ENCODE results near the gene P3H3.

P3H3 gene

DNA sequence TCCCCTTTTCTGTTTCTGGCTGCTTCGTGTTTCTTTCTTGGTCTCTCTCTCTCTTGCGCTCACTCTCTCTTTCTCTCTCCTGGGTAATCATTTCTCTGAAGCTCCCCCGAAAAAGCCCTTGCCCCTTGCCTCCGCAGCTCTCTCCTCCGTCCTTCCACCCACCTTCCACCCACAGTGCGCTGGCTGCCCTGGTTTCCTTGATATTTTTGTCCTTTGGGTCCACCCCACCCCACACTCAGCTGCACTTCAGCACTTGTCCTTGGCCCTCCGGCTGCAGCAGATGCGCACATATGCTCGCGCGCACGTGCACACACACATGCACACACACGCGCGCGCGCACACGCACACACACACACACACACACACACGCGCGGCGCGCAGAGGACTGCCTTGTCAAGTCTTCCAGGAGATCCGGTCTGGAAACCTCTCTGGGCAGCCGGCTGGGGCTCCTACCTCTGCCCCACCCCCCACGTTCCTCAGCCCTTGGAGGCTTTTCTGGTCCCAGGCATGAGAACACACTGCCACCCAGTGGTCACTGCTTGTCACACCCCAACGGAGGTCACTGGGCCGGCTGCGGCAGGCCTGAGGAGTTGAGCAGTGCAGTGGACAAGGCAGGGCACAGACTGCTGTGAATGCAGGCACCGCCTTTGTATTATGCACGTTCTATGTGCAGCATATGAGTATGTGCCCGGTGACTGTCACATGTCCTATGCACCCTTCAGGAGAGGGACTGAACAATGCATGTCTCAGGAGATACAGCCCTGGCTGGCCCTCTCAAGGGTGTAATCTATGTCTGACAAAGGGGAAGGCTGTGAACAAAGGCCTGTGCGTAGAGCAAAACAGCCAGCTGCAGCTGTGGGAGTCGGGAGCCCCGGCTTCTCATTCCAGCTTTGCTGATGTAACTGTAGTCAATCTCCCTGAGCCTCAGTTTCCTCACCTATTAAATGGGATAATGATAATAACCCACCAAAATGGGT, 49.3 kb upstream of the P3H3 start (continued):
- TF ChIP-seq ZBTB20 (tag by site-specific recombination; IDR thresholded peaks at IDR 0.05) (peak; percentile 73; the same call in 1 of the 2 replicates), GLI4 (tag by site-specific recombination; IDR thresholded peaks at IDR 0.05) (peak; percentile 77; the same call in 1 of the 2 replicates), ZNF571 (tag by site-specific recombination; IDR thresholded peaks at IDR 0.05) (no peak), MEIS1 (CRISPR knock-in tag; IDR thresholded peaks at IDR 0.05; ENCODE audit: borderline replicate concordance) (no peak), ZNF16 (tag by site-specific recombination; IDR thresholded peaks at IDR 0.05; ENCODE audit: low read depth) (no peak), ZNF155 (tag by site-specific recombination; IDR thresholded peaks at IDR 0.05) (no peak), ZNF274 (IDR thresholded peaks at IDR 0.05; ENCODE audit: low read length) (no peak), ZNF274 (tag by site-specific recombination; IDR thresholded peaks at IDR 0.05; ENCODE audit: borderline replicate concordance) (no peak), ZNF549 (tag by site-specific recombination; IDR thresholded peaks at IDR 0.05) (no peak), ZNF211 (tag by site-specific recombination; IDR thresholded peaks at IDR 0.05; ENCODE audit: low read depth) (no peak), ZFP37 (tag by site-specific recombination; IDR thresholded peaks at IDR 0.05) (peak; percentile 96), ZNF837 (tag by site-specific recombination; IDR thresholded peaks at IDR 0.05) (no peak), ZNF777 (tag by site-specific recombination; IDR thresholded peaks at IDR 0.05; ENCODE audit: borderline replicate concordance) (no peak), ZFHX2 (tag by site-specific recombination; conservative IDR thresholded peaks at IDR 0.05) (peak; percentile 97), ZNF324 (tag by site-specific recombination; IDR thresholded peaks at IDR 0.05) (peak; percentile 95), ZNF146 (tag by site-specific recombination; IDR thresholded peaks at IDR 0.05) (peak; percentile 3; the same call in 1 of the 2 replicates), ZNF433 (tag by site-specific recombination; IDR thresholded peaks at IDR 0.05; ENCODE audit: low read depth) (no peak), ZFP41 (tag by site-specific recombination; IDR thresholded peaks at IDR 0.05; ENCODE audit: borderline replicate concordance) (no peak), ZNF335 (tag by site-specific recombination; conservative IDR thresholded peaks at IDR 0.05) (peak; percentile 99), SP7 (tag by site-specific recombination; IDR thresholded peaks at IDR 0.05) (peak; percentile 92)
- TF ChIP-seq, protein P1, sequence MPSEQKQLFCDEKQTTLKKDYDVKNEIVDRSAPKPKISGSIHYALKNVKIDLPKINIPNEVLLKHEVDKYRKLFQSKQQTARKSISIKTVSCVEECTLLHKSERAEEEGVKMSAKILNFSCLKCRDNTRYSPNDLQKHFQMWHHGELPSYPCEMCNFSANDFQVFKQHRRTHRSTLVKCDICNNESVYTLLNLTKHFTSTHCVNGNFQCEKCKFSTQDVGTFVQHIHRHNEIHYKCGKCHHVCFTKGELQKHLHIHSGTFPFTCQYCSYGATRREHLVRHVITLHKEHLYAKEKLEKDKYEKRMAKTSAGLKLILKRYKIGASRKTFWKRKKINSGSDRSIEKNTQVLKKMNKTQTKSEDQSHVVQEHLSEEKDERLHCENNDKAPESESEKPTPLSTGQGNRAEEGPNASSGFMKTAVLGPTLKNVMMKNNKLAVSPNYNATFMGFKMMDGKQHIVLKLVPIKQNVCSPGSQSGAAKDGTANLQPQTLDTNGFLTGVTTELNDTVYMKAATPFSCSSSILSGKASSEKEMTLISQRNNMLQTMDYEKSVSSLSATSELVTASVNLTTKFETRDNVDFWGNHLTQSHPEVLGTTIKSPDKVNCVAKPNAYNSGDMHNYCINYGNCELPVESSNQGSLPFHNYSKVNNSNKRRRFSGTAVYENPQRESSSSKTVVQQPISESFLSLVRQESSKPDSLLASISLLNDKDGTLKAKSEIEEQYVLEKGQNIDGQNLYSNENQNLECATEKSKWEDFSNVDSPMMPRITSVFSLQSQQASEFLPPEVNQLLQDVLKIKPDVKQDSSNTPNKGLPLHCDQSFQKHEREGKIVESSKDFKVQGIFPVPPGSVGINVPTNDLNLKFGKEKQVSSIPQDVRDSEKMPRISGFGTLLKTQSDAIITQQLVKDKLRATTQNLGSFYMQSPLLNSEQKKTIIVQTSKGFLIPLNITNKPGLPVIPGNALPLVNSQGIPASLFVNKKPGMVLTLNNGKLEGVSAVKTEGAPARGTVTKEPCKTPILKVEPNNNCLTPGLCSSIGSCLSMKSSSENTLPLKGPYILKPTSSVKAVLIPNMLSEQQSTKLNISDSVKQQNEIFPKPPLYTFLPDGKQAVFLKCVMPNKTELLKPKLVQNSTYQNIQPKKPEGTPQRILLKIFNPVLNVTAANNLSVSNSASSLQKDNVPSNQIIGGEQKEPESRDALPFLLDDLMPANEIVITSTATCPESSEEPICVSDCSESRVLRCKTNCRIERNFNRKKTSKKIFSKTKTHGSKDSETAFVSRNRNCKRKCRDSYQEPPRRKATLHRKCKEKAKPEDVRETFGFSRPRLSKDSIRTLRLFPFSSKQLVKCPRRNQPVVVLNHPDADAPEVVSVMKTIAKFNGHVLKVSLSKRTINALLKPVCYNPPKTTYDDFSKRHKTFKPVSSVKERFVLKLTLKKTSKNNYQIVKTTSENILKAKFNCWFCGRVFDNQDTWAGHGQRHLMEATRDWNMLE (tag by site-specific recombination; conservative IDR thresholded peaks at IDR 0.05; ENCODE audit: low read depth) = no peak
- TF ChIP-seq, protein P2, sequence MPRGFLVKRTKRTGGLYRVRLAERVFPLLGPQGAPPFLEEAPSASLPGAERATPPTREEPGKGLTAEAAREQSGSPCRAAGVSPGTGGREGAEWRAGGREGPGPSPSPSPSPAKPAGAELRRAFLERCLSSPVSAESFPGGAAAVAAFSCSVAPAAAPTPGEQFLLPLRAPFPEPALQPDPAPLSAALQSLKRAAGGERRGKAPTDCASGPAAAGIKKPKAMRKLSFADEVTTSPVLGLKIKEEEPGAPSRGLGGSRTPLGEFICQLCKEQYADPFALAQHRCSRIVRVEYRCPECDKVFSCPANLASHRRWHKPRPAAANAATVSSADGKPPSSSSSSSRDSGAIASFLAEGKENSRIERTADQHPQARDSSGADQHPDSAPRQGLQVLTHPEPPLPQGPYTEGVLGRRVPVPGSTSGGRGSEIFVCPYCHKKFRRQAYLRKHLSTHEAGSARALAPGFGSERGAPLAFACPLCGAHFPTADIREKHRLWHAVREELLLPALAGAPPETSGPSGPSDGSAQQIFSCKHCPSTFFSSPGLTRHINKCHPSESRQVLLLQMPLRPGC (tag by site-specific recombination; IDR thresholded peaks at IDR 0.05) = peak; percentile 73; the same call in 1 of the 2 replicates
- TF ChIP-seq, protein P3, sequence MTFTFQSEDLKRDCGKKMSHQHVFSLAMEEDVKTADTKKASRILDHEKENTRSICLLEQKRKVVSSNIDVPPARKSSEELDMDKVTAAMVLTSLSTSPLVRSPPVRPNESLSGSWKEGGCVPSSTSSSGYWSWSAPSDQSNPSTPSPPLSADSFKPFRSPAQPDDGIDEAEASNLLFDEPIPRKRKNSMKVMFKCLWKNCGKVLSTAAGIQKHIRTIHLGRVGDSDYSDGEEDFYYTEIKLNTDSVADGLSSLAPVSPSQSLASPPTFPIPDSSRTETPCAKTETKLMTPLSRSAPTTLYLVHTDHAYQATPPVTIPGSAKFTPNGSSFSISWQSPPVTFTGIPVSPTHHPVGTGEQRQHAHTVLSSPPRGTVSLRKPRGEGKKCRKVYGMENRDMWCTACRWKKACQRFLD (tag by site-specific recombination; IDR thresholded peaks at IDR 0.05) = no peak
- TF ChIP-seq, protein P4, sequence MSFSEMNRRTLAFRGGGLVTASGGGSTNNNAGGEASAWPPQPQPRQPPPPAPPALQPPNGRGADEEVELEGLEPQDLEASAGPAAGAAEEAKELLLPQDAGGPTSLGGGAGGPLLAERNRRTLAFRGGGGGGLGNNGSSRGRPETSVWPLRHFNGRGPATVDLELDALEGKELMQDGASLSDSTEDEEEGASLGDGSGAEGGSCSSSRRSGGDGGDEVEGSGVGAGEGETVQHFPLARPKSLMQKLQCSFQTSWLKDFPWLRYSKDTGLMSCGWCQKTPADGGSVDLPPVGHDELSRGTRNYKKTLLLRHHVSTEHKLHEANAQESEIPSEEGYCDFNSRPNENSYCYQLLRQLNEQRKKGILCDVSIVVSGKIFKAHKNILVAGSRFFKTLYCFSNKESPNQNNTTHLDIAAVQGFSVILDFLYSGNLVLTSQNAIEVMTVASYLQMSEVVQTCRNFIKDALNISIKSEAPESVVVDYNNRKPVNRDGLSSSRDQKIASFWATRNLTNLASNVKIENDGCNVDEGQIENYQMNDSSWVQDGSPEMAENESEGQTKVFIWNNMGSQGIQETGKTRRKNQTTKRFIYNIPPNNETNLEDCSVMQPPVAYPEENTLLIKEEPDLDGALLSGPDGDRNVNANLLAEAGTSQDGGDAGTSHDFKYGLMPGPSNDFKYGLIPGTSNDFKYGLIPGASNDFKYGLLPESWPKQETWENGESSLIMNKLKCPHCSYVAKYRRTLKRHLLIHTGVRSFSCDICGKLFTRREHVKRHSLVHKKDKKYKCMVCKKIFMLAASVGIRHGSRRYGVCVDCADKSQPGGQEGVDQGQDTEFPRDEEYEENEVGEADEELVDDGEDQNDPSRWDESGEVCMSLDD (tag by site-specific recombination; IDR thresholded peaks at IDR 0.05) = peak; percentile 84
- TF ChIP-seq, protein P5, sequence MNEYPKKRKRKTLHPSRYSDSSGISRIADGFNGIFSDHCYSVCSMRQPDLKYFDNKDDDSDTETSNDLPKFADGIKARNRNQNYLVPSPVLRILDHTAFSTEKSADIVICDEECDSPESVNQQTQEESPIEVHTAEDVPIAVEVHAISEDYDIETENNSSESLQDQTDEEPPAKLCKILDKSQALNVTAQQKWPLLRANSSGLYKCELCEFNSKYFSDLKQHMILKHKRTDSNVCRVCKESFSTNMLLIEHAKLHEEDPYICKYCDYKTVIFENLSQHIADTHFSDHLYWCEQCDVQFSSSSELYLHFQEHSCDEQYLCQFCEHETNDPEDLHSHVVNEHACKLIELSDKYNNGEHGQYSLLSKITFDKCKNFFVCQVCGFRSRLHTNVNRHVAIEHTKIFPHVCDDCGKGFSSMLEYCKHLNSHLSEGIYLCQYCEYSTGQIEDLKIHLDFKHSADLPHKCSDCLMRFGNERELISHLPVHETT (tag by site-specific recombination; IDR thresholded peaks at IDR 0.05) = peak; percentile 73
